Activated CD4-positive, alpha-beta T cell treated with anti-CD3 and anti-CD28 coated beads for 36 hours (primary cell): Measurements from ENCODE around the gene TUBB2B. TPM values are rescaled to one million over a fixed set of nuclear protein-coding genes. Genes with fewer than 3 reads are reported as not detected.
A peak's percentile ranks its signal among the peaks of the same experiment; 100 is the strongest.

Source experiments
- ATAC-seq: fragments of 200-7000 bp; cut with Tn5 transposase; one replicate; pipeline ENCODE4 v1.10.0; 2021; ENCODE audit warnings: mild to moderate bottlenecking, moderate library complexity
- CTCF ChIA-PET: fragments of 350-600 bp; sonication (Branson Sonifier 250); formaldehyde crosslinking; loops from one replicate; lab custom pipeline; 2021; ENCODE audit warnings: antibody characterized with exemption; lab: Charles Lee
- POLR2A ChIA-PET: fragments of 350-600 bp; sonication (Branson Sonifier 250); formaldehyde crosslinking; loops from one replicate; lab custom pipeline; 2021; ENCODE audit warnings: antibody characterized with exemption, inconsistent platforms; lab: Charles Lee
- DNase-seq: peaks from one replicate; pipeline ENCODE4 v3.0.0-alpha.2; 2020
- H3K27ac Mint-ChIP-seq: one replicate; pipeline ENCODE4 v1.8.0; 2021; ENCODE audit warnings: mixed read lengths
- H3K27me3 Mint-ChIP-seq: one replicate; pipeline ENCODE4 v1.8.0; 2021; ENCODE audit warnings: mixed read lengths
- H3K36me3 Mint-ChIP-seq: one replicate; pipeline ENCODE4 v1.8.0; 2021; ENCODE audit warnings: low read depth, mixed read lengths
- H3K4me1 Mint-ChIP-seq: one replicate; pipeline ENCODE4 v1.8.0; 2021; ENCODE audit warnings: mixed read lengths
- H3K4me3 Mint-ChIP-seq: one replicate; pipeline ENCODE4 v1.8.0; 2021; ENCODE audit warnings: mild to moderate bottlenecking, moderate library complexity, mixed read lengths
- H3K9me3 Mint-ChIP-seq: one replicate; pipeline ENCODE4 v1.8.0; 2021; ENCODE audit warnings: low read depth, mixed read lengths
- intact Hi-C, 2 experiments: fragments of 100-400 bp; cut with DNase I in 1 of 2; cut with micrococcal nuclease in 1 of 2; formaldehyde crosslinking; loops; one replicate each; pipeline versions ENCODE4 v1.14.2 to v1.15.1; 2022 to 2024; cut with DNase I, micrococcal nuclease
- total RNA-seq, 2 experiments: library from RNA; stranded (reverse); gene quantifications; one replicate each; pipeline ENCODE4 v1.2.3, GENCODE V29; 2021

The TUBB2B gene
- total RNA-seq, 2 experiments from 2014 or later = 0.09 TPM; not detected in 1

DNA sequence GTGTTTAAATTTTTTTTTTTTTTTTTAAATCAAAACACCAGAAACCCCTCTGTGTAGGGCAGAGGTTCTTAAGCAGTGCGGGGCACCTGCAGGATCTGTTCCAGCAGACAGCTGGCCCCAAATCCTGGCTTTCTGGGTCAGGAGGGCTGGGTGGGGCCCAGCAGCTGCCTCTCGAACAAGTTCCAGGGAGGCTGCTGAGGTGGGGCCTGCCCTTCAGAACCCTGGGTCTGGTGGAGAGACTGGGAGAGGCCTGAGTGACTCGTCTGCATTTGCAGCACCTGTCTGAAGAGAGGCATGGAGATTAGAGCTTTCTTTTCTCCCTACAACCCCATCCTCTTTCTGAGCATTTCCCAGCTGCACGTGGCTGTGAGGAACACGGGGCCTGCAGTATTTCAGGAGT, 39.7 kb upstream of the TUBB2B start:
- Mint-ChIP-seq H3K9me3 (no peaks in the 10 kb centered on the region), H3K4me3 (no peak overlapping the region), H3K27ac (no peak overlapping the region), H3K4me1 (peaks cover 31% of the 10 kb centered on the region), H3K36me3 (peaks cover 51% of the 10 kb centered on the region), H3K27me3 (no peaks in the 10 kb centered on the region)
- DNase-seq = no peak
- CTCF ChIA-PET = no interaction called here
- POLR2A ChIA-PET = no interaction called here
- ATAC-seq = no peak
- intact Hi-C loops = no loop called here

DNA sequence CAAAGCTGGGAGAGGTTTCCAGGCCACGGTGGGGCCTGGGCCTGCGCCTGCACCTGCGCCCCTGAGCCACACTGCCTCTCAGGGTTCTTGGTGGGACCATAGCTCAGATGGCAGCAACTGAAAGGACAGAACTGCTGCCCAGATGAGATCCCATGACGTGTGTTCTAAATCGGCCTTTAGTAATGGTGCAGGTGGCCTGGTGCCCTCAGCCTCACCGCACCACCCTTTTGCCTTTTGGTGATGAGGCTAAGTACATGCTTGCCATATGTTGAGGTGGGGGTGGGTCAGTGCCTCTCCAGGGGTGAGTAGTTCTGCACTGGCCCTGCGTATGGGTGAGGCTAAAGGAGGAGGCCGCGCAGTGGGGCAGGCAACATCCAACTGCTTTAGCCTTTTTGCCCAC, 38.7 kb upstream of the TUBB2B start:
- CTCF ChIA-PET = no interaction called here
- no peak for DNase-seq
- Mint-ChIP-seq H3K4me1 (peaks cover 41% of the 10 kb centered on the region), H3K4me3 (no peak overlapping the region), H3K36me3 (peaks cover 43% of the 10 kb centered on the region), H3K27me3 (no peaks in the 10 kb centered on the region), H3K9me3 (no peaks in the 10 kb centered on the region), H3K27ac (peak overlapping the region; percentile 10)
- POLR2A ChIA-PET = no interaction called here
- intact Hi-C loops = no loop called here
- no peak for ATAC-seq

DNA sequence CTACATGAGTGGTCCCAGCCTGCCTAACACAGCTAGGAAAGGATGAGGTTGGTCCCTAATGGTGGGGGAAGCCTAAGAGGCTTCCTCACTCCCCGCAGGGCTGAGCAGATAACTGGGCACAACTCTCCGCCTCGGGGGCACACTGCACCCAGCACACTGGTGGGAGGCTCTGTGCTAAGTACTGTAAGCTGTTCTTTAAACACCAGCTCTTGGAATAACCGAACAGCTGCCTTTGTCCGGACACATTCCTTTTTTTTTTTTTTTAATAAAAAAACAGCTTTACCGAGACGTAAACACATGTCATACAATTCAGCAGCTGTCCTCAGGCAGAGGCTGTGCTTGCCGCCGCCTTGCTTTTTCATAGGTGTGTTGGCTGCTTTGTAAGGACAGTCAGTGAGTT, 38.2 kb upstream of the TUBB2B start:
- intact Hi-C loops = no loop called here
- Mint-ChIP-seq H3K36me3 (peaks cover 45% of the 10 kb centered on the region), H3K27ac (no peak overlapping the region), H3K9me3 (no peaks in the 10 kb centered on the region), H3K4me3 (no peak overlapping the region), H3K27me3 (no peaks in the 10 kb centered on the region), H3K4me1 (peaks cover 46% of the 10 kb centered on the region)
- no peak for ATAC-seq
- CTCF ChIA-PET = interaction anchor here (1.3 kb wide), 1 partner anchor 192 kb away, joined by 3 read pairs; no protein-coding TSS in a partner anchor
- POLR2A ChIA-PET = no interaction called here
- DNase-seq = no peak

DNA sequence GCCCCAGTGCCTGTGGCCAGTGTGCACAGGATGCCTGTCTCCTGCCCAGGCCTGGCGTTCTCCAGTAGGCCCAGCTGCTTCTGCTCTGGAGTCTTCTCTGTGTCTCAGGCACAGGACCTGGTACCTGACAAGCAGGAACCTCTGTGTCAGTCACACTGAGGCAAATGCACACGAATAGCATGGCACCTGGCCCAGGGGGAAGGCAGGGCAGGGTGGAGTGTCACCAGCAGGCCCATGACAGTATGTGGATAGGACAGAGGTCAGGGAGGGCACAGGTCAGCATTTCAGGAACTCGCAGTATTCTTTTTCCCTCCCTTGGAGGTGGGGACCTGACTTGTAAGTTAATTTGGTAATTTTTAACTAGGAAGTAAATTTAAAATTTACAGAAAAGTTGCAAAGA, 36.9 kb upstream of the TUBB2B start:
- POLR2A ChIA-PET = no interaction called here
- CTCF ChIA-PET = interaction anchor here (0.7 to 1.3 kb wide), 3 partner anchors 13 to 445 kb away, joined by 3 read pairs; no protein-coding TSS in a partner anchor
- Mint-ChIP-seq H3K4me1 (peaks cover 49% of the 10 kb centered on the region), H3K9me3 (no peaks in the 10 kb centered on the region), H3K27ac (no peak overlapping the region), H3K36me3 (peaks cover 44% of the 10 kb centered on the region), H3K4me3 (no peak overlapping the region), H3K27me3 (no peaks in the 10 kb centered on the region)
- DNase-seq = no peak
- ATAC-seq = no peak
- intact Hi-C loops = no loop called here

DNA sequence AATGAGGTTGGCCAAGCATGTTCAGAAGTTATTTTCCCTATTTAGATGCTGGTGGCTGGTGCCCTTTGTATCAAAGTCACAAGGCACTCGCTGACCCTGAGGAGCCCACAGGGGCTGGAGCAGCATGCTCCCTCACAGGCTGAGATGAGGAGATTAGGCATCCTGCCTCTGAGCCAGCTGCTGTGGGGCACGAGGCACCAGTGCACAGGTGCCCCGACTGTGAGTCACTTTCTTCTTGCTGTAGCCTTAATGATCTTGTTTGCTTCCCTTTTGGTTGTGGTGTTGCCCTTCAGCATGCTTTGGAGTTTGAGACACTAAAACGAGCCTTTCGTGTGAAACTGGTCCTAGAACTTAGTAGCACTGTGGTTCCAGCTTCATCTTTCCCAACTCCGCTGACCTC, 35.6 kb upstream of the TUBB2B start:
- peaks cover 38% of the 10 kb centered on the region for H3K36me3 Mint-ChIP-seq
- peak overlapping the region; percentile 40 for H3K27ac Mint-ChIP-seq
- ChIA-PET CTCF (no interaction called here), POLR2A (no interaction called here)
- H3K4me3 Mint-ChIP-seq = no peak overlapping the region
- no peaks in the 10 kb centered on the region for H3K9me3 Mint-ChIP-seq
- peak; percentile 37 for DNase-seq
- intact Hi-C loops = no loop called here
- H3K4me1 Mint-ChIP-seq = peaks cover 46% of the 10 kb centered on the region
- no peak for ATAC-seq
- H3K27me3 Mint-ChIP-seq = no peaks in the 10 kb centered on the region

DNA sequence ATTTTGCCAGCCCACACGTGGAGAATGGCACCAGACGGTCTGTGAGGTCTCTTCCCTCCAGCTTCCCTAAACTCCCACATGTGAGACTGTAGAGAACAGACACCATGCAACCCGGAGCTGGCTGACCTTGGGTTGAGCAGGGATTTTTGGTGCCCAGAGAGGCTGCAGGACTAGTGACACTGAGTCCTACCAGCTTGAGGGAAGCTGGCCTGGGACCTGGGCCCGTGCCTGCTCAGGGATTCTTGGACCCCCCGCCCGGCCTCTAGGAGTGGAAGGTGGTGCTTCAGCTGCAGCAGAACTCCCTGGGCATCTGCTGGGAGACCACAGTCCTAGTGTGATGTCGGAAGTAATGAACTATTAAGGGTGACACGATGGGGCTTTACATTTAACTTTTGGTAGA, 34.5 kb upstream of the TUBB2B start:
- Mint-ChIP-seq H3K27me3 (peaks cover 3% of the 10 kb centered on the region), H3K4me1 (peaks cover 42% of the 10 kb centered on the region), H3K27ac (no peak overlapping the region), H3K9me3 (no peaks in the 10 kb centered on the region), H3K36me3 (peaks cover 35% of the 10 kb centered on the region), H3K4me3 (peak overlapping the region; percentile 24)
- ChIA-PET POLR2A (no interaction called here), CTCF (interaction anchor here (0.8 to 2.4 kb wide), 3 partner anchors 9 to 136 kb away, joined by 3 to 8 read pairs (median 3); no protein-coding TSS in a partner anchor)
- no peak for ATAC-seq
- no peak for DNase-seq
- intact Hi-C loops = no loop called here

DNA sequence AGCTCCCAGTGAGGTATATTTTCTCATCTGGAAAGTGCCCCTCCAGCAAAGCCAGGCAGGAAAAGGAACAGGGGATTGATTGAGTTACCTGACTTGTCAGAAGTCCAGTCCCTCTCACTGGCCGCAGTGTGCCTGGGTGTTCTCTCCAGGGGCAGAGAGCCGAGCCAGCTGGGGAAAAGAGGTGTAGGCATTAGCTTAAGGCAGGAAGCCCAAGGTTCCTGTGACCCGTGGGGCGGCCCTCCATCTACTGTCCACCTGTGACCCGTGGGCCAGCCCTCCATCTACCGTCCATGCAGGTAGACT, 34.0 kb upstream of the TUBB2B start:
- Mint-ChIP-seq H3K4me3 (peak overlapping the region; percentile 89), H3K36me3 (peaks cover 34% of the 10 kb centered on the region), H3K27me3 (peaks cover 3% of the 10 kb centered on the region), H3K9me3 (no peaks in the 10 kb centered on the region), H3K27ac (no peak overlapping the region), H3K4me1 (peaks cover 41% of the 10 kb centered on the region)
- ChIA-PET POLR2A (interaction anchor here (0.6 kb wide), 1 partner anchor 9 kb away, joined by 3 read pairs; no protein-coding TSS in a partner anchor), CTCF (interaction anchor here (2.0 to 2.4 kb wide), 2 partner anchors 10 to 135 kb away, joined by 8 to 12 read pairs; no protein-coding TSS in a partner anchor)
- intact Hi-C loops = no loop called here
- DNase-seq (no peak), ATAC-seq (no peak)

DNA sequence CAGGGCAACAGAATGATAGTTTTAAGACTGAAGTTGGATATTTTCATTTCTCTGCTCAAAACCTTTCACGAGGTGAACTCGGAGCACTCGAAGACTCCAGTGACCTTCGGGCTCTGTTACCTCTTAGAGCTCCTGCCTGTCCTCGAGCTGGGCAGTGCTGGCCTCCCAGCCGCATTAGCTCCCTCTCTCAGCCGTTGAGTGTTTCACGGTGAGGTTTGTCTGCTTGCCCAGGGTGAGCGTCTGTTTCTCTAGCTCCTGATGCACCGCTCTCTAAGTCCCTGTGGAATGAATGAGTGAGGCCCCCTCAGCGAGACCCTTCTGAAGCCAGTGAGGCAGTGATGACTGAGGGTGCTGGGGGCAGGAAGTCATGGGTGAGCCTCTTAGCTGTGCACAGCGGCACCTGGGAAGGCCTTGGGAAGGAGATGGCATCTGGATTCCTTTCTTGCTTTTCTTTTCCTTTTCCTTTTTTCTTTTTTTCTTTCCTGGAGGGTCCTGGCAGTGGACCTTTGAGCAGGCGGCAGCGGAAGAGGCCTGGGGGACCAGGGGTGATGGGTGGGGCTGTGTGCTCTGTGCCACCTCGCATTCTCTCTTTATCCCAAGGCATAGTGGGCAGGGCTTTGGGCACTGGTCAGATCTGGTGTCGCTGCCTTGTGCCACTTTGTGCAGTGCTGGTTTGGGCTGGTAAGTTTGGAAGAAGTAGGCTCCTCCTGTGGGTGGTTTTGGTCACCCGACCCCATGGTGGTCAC, 33.5 kb upstream of the TUBB2B start:
- intact Hi-C loops = no loop called here
- ChIA-PET CTCF (interaction anchor here (2.0 to 2.4 kb wide), 3 partner anchors 9 to 135 kb away, joined by 6 to 12 read pairs (median 8); no protein-coding TSS in a partner anchor), POLR2A (interaction anchor here (0.6 kb wide), 1 partner anchor 9 kb away, joined by 3 read pairs; no protein-coding TSS in a partner anchor)
- Mint-ChIP-seq H3K4me3 (peak overlapping the region; percentile 89), H3K27ac (peak overlapping the region; percentile 79), H3K36me3 (peaks cover 30% of the 10 kb centered on the region), H3K27me3 (peaks cover 3% of the 10 kb centered on the region), H3K9me3 (no peaks in the 10 kb centered on the region), H3K4me1 (peaks cover 38% of the 10 kb centered on the region)
- ATAC-seq (no peak), DNase-seq (no peak)

DNA sequence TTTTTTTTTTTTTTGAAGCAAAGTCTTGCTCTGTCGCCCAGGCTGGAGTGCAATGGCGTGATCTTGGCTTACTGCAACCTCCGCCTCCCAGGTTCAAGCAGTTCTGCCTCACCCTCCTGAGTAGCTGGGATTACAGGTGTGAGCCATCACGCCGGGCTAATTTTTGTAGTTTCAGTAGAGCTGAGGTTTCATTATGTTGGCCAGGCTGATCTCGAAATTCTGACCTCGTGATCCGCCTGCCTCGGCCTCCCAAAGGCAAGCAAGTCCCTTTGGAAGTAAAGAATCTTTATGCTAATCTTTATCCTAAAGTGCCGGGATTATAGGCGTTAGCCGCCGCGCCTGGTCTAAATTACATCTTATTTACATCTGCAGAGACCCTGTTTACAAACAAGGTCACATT, 32.8 kb upstream of the TUBB2B start:
- Mint-ChIP-seq H3K27me3 (peaks cover 3% of the 10 kb centered on the region), H3K4me1 (peaks cover 38% of the 10 kb centered on the region), H3K9me3 (no peaks in the 10 kb centered on the region), H3K27ac (no peak overlapping the region), H3K36me3 (peaks cover 30% of the 10 kb centered on the region), H3K4me3 (peak overlapping the region; percentile 89)
- ATAC-seq = no peak
- CTCF ChIA-PET = interaction anchor here (0.7 to 2.4 kb wide), 6 partner anchors 9 to 134 kb away, joined by 3 to 12 read pairs (median 6); no protein-coding TSS in a partner anchor
- POLR2A ChIA-PET = no interaction called here
- no peak for DNase-seq
- intact Hi-C loops = no loop called here

DNA sequence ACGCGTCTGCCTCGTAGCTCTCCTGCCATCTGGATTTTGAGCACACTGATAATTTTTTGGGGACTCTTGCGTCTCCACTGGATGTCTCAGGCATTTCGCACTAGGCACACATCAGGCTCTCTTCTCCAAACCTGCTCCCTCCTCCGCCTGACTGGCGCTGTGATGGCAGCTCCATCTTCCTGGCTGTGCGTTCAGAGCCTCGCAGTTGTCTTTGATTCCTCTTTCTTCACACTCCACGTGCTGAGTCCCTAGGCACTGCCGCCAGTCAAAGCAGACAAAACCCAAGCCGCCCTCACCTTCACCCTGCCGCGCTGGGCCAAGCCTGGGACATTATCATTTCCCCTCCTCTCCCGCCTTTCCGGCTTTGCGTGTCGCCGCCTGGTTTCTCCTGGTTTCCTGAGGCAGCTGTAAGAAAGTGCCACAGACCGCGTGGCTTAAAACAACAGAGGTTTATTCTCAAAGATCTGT, 32.1 kb upstream of the TUBB2B start:
- ChIA-PET CTCF (interaction anchor here (0.5 to 2.4 kb wide), 10 partner anchors 8 to 493 kb away, joined by 3 to 12 read pairs (median 4); no protein-coding TSS in a partner anchor), POLR2A (interaction anchor here (0.6 to 0.9 kb wide), 4 partner anchors 50 to 192 kb away, joined by 3 to 12 read pairs (median 3); no protein-coding TSS in a partner anchor)
- Mint-ChIP-seq H3K4me1 (peaks cover 36% of the 10 kb centered on the region), H3K4me3 (peak overlapping the region; percentile 89), H3K9me3 (no peaks in the 10 kb centered on the region), H3K36me3 (peaks cover 25% of the 10 kb centered on the region), H3K27me3 (peaks cover 3% of the 10 kb centered on the region), H3K27ac (peak overlapping the region; percentile 92)
- ATAC-seq = peak; percentile 43
- intact Hi-C loops = loop anchor here (2.0 to 5.0 kb wide), 7 partner anchors 51 to 1743 kb away; partner anchors contain the start of genes ECI2 (in 1 of the 2), RPP40 (in 1 of the 2), TUBB2A (in 1 of the 2) and WRNIP1 (in 1 of the 2)
- peak; percentile 67 for DNase-seq

DNA sequence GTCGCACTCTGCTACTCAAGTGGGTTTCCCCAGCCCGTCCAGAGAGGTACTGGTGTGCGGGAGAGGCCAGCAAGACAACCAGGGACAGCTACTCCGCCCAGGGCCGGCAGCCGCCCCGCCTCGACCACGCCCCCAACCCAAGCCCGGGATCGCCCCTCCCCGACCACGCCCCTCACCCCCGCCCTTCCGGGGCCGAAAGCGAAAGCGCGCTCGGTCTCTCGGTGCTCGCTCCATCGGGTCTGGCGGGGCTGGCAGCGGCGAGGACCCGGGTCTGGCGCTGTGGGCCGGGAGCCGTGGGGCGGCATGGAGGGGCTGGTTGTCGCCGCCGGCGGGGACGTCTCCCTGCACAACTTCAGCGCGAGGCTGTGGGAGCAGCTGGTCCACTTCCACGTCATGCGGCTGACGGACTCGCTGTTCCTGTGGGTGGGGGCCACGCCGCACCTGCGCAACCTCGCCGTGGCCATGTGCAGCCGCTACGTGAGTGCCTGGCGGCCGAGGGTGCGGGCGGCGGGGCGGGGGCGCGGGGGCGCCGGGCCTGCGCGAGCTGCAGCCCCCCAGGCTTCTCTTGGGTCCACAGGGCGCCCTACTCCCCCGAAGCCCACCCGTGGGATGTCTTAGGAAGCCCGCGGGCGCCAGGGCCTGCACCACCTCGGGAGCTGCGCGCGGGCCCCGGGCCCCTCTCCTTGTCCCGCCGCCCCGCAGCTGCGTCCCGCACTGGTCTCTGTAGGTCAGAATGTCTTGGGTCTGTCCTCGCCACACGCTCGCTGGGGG, 31.5 kb upstream of the TUBB2B start, which contains the start of gene PSMG4:
TSS of gene PSMG4 (plus strand) at position 228 of the 771 bp plus-strand sequence. CDS start at position 304, 76 bp downstream.
- peak within 1 kb of the TSS; percentile 89 for H3K4me3 Mint-ChIP-seq
- CTCF ChIA-PET = interaction anchor here (0.5 to 2.0 kb wide), 9 partner anchors 11 to 492 kb away, joined by 3 to 6 read pairs (median 3); no protein-coding TSS in a partner anchor
- POLR2A ChIA-PET = interaction anchor here (0.6 to 0.9 kb wide), 3 partner anchors 49 to 192 kb away, joined by 3 to 12 read pairs (median 3); no protein-coding TSS in a partner anchor

More for the DNA sequence above, 31.5 kb upstream of the TUBB2B start, which contains the start of gene PSMG4:
- Mint-ChIP-seq H3K9me3 (peaks cover 3% of the 10 kb centered on the region), H3K4me1 (peaks cover 35% of the 10 kb centered on the region), H3K27me3 (peaks cover 3% of the 10 kb centered on the region), H3K36me3 (peaks cover 23% of the 10 kb centered on the region), H3K27ac (peak within 1 kb of the TSS; percentile 92)
- intact Hi-C loops = loop anchor here (1.0 to 5.0 kb wide), 15 partner anchors 50 to 1743 kb away; partner anchors contain the start of genes BPHL (in 2 of the 2), TUBB2A (in 2 of the 2), ECI2 (in 1 of the 2) and NQO2 (in 1 of the 2)
- ATAC-seq (peak; percentile 83), DNase-seq (peak; percentile 97)
